ENCODE data around the gene DMD.

DMD gene

DNA sequence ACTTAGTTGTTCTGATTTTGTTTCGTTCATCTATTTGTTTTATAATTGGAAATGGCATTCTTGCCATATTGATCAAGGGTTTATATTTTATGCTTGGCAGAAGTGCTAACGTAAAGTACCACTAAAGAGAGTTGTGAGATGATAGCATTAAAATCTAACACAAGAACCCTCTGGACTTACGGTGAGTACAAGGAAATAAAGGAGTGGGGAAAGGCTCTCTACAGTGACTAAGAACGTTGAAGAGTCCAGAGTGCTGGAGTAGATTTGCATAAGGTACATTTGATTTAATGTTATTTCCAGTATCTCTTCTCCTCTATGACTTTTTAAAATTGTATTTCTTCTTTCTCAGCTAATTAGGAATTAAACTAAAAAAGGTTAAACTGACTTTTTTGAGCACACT, 612.6 kb downstream of the DMD start:
- TF ChIP-seq, protein P1, sequence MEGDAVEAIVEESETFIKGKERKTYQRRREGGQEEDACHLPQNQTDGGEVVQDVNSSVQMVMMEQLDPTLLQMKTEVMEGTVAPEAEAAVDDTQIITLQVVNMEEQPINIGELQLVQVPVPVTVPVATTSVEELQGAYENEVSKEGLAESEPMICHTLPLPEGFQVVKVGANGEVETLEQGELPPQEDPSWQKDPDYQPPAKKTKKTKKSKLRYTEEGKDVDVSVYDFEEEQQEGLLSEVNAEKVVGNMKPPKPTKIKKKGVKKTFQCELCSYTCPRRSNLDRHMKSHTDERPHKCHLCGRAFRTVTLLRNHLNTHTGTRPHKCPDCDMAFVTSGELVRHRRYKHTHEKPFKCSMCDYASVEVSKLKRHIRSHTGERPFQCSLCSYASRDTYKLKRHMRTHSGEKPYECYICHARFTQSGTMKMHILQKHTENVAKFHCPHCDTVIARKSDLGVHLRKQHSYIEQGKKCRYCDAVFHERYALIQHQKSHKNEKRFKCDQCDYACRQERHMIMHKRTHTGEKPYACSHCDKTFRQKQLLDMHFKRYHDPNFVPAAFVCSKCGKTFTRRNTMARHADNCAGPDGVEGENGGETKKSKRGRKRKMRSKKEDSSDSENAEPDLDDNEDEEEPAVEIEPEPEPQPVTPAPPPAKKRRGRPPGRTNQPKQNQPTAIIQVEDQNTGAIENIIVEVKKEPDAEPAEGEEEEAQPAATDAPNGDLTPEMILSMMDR (conservative IDR thresholded peaks at IDR 0.05): no peak
- no peak overlapping the region for H3K27ac ChIP-seq

DNA sequence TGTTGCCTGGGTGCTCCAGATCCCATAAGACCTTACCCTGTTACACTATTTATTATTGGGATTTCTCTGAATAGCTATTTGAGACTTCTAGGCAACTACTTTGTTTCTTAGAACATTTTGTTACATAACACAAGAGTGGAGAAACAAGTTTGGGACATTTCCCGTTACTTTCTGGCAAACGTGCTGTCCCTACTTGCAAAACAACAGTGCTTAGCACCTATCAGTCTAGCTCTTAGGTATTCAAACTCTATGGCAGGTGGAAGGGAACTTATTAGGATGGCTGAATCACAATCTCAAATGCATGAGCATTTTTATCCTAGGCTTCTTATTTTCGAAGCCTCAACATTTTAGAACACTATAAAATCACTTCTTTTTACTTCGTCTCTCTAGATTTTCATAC, 613.6 kb downstream of the DMD start:
- no peak overlapping the region for H3K27ac ChIP-seq
- TF ChIP-seq, protein P1 (conservative IDR thresholded peaks at IDR 0.05): no peak

DNA sequence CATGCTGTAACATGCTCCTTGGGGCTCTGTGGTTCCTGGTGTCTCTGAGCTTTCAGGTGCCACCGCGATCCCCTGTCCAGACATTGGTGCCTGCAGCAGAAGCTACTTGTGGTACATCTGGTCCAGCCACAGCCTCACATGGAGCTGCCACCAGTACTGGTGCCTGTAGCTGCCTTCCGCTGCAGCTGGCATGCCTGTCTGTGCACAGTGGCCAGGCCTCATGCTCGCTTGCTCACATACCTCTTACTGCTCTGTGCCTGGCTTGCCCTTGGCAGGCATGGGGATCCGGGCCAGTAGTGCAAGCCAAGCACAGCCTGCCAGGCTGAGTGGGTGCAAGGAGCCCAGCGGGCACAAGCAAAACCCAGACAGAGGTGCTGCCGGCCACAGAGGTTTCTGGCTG, 618.6 kb downstream of the DMD start:
- no peak overlapping the region for H3K27ac ChIP-seq
- TF ChIP-seq, protein P1 (conservative IDR thresholded peaks at IDR 0.05): no peak

DNA sequence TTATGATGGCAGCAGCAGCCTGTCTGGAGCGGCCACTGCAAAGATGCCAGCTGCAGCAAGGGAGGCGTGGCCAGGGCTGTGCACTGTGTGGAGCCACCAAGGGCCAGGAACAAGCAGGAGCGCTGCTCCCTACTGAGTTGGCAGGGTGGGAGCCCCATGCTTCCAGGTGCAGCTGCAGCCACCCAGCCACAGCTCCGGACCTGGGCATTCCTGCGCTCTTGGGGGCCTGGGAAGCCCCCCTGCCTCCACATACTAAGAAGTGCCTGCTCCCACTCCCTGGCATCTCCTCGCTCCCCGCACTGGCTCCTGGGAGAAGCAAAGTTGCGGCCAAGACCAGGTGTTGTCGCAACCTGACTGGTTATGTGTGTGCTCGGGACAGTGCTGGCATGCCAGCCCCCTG, 619.8 kb downstream of the DMD start:
- TF ChIP-seq, protein P1 (conservative IDR thresholded peaks at IDR 0.05): no peak
- H3K27ac ChIP-seq: no peak overlapping the region

DNA sequence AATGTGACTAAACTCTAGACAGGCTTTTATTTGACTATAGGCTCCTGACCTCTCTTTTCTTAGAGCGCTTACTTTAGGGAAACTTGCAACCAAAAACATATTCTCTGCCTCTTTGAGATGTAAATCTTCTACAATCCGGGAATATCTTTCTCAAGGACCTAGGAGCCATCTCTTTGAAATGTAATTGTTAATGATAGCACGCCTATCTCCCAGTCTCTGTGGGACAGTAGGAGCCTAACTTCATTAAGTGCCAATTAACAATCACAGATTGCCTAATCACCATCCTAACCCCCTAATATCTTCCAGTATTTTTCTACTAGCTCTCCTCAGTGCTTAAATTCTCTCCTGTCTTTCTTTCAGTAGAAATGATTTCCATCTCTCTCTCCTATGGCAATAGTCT, 628.6 kb downstream of the DMD start:
- TF ChIP-seq, protein P1 (conservative IDR thresholded peaks at IDR 0.05): no peak
- H3K27ac ChIP-seq: no peak overlapping the region

DNA sequence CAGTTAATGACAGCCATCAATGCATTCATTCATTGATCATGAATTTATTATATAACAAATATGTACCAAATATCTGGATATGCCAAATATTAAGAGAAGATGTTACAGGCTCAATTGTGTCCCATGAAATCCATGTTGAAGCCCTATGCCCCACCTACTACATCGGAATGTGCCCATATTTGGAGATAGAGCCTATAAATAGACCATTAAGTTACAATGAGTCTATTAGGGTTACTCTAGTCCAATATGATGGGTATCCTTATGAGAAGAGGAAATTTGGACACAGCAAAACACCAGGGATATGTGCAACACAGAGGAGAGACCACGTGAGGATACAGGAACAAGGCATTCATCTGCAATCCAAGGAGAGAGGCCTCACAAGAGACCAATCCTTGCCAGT, 634.5 kb downstream of the DMD start:
- no peak overlapping the region for H3K27ac ChIP-seq
- TF ChIP-seq, protein P1 (conservative IDR thresholded peaks at IDR 0.05): no peak

DNA sequence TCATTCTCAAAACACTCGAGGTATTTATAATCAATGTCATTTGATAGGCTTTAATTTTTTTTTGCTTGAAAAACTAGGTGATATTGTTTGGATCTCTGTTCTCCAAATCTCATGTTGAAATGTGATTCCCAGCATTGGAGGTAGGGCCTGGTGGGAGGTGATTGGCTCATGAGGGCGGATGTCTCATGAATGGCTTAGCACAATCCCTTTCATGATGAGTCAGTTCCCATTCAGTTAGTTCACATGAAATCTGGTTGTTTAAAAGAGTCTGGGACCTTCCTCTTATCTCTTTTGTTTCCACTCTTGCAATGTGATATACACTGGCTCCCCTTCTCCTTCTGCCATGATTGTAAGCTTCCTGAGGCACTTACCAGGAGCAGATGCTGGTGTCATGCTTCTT, 638.7 kb downstream of the DMD start:
- TF ChIP-seq, protein P1 (conservative IDR thresholded peaks at IDR 0.05): no peak
- no peak overlapping the region for H3K27ac ChIP-seq

DNA sequence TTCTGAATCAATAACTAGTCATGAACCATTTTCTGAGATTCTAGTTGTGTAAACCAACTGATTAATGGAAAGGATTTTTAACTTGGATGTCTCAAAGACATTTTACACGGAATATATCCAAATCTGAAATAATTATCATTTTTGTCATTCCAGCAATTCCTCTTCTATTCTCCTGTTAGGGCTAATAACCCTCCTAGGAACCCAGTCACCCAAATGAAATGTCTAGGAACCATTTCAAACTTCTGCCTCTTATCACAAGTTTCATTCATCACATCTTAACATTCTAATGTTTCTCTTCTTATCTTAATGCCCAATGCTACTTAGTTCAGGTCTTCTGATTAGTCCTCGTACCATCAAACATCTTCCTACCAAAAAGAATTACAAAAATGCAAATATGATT, 639.8 kb downstream of the DMD start:
- H3K27ac ChIP-seq: no peak overlapping the region
- TF ChIP-seq, protein P1 (conservative IDR thresholded peaks at IDR 0.05): no peak

All from VCaP (cell line).